ENCODE data around the gene FANCC.
"Not testable (repeated sequence)": the region's sequence is repeated elsewhere in the genome, so short reads cannot be mapped to it uniquely, and the experiment has no call there.

The FANCC gene

DNA sequence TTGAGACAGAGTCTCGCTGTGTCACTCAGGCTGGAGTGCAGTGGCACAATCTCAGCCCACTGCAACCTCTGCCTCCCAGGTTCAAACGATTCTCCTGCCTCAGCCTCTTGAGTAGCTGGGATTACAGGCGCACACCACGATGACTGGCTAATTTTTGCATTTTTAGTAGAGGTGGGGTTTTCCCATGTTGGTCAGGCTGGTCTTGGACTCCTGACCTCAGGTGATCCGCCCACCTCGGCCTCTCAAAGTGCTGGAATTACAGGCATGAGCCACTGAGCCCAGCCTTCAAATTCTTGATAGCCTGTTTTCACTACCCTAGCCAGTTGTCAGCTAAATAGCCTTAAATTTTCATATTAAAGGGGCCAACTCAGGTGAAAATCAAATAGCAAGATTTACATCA lies 11.6 kb upstream of the FANCC start:
- DNase-seq (ENCODE audit: low read depth), result not testable (repeated sequence)

DNA sequence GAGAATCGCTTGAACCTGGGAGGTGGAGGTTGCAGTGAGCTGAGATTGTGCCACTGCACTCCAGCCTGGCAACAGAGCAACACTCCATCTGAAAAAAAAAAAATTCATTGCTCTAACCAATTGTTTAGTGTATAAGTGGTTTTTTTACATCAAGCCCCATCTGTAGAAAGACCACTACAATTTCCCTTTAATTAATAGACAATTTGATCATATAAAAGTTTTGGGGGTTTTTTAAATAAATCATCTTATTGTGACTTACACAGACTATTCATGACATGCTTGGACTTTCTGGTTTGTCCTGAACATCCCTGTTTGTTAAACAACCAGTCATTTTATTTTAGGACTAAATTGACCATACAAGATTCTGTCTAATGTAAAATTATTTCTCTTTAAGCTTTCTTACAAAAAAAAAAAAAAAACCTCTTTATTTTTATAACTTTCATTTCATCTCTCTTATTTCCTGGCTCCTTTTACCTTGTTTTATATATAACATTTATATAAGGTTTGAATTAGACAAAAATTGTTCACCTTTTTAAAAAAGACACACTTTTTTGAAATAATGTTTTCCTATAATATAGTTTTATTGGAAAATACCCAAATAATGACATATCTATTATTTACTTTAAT lies 9.8 kb upstream of the FANCC start:
- DNase-seq (ENCODE audit: low read depth), result no peak

DNA sequence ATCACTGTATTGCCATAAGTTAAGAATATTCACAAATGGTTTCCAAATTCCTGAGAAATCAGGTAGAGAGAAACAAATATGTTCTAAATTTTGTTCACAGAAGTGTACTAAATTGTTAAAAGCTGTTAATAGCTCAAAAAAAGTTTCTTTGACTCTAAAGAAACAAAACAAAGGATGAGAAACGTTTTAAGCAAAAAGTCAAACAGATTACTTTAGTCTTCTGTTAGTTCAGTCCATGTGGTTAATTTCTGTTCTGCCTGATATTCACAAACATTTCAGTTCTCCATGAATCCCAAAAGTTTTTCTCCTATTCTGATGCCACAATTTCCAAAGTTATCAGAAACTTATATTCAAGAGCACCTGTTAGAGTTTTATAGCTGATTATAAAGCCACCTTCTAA lies 7.7 kb upstream of the FANCC start:
- DNase-seq (ENCODE audit: low read depth), result no peak

DNA sequence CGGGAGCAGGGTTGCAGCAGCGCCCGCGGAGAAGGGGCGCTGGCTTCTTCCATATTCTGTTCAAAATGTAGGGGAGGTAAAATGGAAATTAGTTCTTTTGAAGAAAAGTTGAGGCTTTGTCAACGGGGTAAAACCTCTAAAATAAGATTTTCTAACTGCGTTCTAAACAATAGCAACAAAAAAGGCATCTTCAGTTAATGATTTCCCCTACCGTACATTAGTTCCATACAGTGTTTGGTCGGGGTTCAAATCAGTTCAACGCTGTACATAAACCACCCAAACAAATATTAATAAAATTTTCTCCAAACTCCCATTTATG lies 343 bp upstream of the FANCC start:
- DNase-seq (ENCODE audit: low read depth), result no peak

DNA sequence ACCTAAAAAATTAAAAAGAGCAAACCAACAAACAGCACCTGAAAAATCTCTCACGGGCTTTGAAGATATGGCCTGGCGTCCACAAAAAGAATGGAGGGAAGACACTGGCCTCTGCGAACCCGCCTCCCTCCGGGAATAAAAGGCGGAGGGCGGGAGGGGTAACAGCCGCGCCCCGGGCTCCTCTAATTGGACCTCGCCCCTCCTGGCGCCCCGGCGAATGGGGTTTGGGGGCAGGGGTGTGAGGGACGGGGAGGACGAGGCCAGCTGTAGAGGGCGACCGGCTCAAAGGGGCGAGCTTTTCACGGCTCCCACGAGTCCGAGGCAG lies 753 bp downstream of the FANCC start:
- no peak for DNase-seq (ENCODE audit: low read depth)

DNA sequence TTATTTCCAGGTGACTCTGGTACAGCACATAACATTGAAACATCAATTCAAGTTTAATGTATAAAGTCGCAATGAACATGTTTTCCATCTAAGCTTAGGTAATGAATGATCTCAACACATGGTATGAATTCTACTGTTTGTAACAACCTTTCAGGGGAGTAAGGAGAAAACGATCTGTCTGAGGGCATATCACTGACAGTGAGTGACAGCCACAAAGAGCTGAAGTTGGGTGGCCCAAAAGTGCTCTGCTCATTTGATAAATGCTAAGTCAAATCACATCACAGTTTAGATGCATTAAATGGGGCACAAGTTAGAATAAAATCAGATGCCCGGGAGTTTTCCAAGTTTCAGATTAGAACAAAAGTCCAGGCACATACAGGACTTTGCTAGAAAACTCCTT lies 1.2 kb downstream of the FANCC start:
- no peak for DNase-seq (ENCODE audit: low read depth)

DNA sequence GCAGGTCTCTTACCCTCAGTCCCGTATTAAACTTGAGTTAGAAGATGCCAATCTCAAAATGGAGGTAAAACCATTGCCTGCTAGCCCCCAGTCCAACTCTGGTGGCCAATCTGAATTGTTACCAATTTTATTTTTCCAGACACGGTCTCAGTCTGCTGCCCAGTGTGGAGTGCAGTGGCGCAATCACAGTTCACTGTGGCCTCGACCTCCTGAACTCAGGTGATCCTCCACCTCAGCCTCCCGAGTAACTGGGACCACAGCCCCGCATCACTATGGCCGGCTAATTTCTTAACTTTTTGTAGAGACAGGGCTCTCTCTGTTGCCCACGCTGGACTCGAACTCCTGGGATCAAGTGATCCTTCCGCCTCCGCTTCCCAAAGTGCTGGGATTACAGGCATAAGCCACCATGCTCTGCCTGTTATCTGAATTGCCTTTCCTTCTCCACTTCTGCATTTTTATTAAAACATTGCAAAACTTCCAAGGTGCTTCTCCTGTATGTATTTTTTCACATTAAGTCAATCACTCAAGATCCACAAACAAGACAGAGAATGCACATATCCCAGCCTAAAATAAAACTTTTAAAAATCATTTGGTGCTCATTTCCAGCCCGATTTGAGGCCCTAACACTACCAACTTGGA lies 2.3 kb downstream of the FANCC start:
- no peak for DNase-seq (ENCODE audit: low read depth)

DNA sequence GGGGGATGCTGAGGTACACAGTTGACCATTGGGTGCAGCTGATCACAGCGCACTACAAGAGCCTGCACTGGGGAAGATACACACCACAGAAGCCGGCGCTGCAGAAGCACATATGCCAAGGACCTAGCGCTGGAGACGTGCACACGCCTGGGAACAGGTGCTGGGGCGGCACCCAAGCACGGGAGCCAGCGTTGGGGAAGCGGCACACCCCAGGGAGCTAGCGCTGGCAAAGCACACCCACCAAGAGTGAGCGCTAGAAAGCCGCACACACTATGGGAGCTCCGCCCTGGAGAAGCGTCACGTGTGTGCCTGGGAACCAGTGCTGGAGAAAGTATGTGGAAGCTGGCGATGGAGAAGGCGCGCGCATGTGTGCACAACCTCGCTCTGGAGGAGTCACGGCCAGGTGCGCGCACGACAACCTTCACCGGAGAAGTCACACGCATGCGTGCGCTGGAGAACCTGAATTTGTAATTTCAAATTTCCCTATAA lies 4.5 kb downstream of the FANCC start:
- no peak for DNase-seq (ENCODE audit: low read depth)

DNA sequence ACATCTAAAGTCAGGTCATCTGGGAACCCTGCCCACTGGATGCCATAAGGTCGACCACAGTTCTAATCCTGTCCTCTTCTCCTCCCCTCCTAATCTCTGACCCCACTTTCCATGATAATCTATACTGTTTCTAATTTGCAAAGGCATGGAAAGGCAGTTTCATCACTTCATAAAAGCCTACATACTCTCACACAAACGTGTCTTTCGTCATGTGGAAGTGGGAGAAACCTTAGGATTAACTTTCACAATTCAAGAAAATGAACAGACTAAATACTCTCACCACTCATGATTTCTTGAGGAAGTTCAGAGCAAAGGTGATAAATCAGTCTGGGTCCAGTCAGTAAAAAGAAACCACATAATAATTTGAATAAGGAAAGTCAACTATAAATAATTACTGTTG lies 5.5 kb downstream of the FANCC start:
- no peak for DNase-seq (ENCODE audit: low read depth)

DNA sequence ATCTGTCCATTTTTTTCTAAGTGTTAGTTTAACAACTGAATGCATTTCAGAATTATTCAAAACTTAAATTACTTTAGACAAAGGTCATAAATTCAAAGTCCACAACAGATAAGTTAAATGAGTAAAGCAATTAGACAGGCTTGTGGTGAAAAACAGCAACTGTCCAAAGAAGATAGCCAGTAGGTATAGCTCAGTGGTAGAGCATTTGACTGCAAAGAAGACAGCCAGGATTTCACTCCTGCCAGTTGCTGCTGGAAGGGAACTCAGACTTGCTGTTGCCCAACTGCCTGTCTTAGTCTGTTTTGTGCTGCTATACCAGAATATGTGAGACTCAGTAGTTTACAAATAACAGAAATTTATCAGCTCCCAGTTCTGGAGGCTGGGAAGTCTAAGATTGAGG lies 10.0 kb downstream of the FANCC start:
- no peak for DNase-seq (ENCODE audit: low read depth)

DNA sequence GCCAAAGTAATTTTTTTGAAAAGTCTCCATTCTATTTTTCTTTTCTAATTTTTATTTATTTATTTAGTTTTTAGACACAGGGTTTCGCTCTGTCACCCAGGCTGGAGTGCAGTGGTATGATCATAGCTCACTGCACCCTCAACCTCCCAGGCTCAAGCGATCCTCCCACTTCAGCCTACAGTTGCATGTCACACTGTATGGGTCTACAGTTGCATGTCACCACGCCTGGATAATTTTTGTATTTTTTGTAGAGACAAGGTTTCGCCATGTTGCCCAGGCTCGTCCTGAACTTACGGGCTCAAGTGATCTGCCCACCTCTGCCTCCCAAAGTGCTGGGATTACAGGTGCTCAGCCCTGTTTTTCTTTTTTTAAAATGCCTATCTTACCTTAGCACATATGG lies 10.7 kb downstream of the FANCC start:
- no peak for DNase-seq (ENCODE audit: low read depth)

DNA sequence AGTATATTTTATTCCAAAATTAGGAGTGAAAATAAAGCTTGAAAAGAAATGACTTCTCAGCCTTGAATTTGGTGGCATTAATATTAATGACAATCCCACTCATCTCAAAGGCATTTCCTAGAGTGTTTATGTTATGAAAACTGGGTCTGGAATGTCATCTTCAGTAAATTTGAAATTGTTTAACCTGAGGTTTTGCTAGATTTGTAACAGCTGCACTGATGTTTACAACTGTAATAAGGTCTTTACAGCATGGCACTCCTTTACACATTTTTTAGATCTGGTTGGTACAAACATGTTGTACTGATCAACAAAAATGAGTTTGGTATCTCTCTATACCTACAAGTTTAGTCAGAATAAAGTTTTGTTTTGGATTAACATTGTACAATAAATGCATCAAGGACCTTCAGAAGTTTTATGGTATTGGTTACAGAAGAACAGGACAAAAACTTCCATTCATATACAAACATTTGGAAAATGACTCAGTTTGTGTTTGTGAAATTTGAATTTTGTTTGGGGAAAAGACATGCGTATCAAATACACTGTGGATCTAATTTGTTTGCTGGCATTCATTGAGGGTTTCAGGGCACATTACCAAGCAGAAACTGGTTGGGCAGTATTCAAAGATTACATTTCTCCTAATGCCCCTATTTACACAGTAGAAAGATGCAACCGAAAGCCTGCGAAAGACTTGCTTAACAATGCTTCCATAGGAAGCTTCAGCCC lies 11.6 kb downstream of the FANCC start:
- no peak for DNase-seq (ENCODE audit: low read depth)

DNA sequence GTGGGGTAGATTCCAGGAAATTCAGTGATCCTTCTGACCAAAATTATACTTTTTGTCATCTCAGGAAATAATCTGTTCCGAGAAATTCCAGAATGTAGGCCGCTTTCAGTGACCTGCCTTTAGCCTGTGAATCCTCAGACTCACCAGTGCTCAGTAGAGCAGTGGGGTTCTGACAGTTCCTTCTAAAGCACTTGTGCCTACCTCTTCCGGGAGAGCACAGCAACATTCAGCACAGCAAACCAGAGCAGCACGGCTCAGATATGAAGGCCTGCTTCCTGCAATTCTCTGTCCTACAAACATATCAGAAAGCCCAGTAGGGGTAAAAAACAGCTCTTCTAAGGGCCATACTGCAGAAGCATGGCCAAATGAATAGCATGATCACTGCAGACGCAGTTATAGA lies 15.0 kb downstream of the FANCC start:
- no peak for DNase-seq (ENCODE audit: low read depth)

DNA sequence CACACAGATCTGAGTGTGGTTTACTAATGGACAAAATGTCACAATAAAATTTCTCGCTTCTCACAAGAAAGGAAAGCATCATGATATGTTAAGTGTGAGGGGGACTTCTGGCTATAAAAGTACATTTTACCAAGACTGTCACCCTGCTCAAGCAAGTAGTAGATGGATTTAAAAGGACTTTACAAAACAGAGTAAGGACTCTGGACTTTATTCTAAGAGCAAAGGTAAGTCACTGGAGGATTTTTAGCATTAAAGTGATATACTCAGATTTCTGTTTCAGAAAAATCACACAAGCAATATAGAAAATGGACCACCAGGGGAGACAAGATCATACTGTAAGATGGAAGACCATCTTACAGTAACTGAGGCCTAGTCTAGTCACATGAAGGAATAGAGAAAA lies 19.7 kb downstream of the FANCC start:
- DNase-seq (ENCODE audit: low read depth), result no peak

DNA sequence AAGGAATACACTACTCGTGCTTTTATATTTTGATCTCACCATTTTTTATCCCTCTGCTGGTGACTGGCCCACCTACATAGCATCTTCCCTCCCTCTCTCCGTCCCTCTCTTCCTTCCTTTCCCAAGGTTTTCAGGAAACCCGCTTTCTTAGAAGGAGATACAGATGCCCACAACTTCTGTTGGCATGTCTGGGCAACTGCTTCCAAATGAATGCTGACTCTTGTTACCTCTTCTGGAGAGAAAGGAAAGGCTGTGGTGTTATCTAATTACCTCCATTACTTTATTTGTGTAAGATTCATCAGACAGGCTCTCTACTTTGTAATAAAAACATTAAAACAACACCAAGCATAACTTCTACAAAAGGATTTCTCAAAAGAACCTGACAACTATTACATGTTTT lies 20.2 kb downstream of the FANCC start:
- DNase-seq (ENCODE audit: low read depth), result no peak

DNA sequence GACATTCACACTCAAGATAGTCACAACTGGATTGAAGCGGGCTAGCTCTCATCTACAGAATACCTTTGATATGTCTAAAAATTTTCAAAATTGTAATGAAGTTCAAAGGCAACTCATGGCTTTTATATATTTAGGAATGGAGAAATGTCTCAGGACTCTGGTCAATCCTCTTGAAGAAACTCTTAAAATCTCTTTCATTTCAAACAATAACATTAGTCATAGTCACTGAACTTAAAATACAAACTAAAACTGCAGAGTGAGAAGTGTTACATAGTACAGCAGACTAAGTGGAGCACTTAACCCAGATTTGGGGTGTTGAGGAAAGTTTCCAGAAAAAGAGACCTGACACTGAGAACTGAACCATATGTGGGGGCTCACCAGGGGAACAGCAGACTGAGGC lies 20.7 kb downstream of the FANCC start:
- no peak for DNase-seq (ENCODE audit: low read depth)

DNA sequence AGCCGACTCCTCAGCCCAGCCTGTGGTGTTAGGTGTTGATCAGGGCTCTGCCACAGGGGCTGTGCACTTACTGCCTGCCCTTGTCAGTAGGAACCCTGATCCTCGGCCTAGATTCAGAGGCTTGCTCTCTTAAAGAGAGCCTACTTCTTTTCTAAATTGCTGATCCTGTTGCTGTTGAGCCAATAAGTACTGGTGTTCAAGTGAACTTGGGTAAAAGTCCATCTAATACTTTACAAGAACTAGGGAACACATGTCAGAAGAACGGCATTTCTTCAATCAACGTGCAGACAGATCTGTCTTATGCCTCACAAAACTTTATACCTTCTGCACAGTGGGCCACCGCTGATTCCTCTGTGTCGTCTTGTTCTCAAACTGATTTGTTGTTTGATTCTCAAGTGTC lies 24.2 kb downstream of the FANCC start:
- not testable (repeated sequence) for DNase-seq (ENCODE audit: low read depth)

DNA sequence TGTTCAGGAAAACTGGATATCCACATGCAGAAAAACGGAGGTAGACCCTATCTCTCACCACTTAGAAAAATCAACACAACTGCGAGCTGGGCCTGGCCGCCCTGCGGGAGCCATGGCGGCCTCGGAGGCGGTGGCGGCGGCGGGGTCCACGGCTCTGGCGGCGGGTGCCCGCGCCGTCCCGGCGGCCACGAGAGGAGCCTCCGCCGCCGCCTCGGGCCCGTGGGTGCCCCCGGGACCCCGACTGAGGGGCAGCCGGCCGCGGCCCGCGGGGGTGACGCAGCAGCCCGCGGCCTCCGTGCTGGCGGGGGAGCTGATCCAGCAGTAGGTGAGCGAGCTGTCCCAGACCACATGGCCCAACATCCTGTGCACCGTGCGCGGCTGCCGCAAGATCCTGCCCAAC lies 25.3 kb downstream of the FANCC start:
- DNase-seq (ENCODE audit: low read depth), result no peak

DNA sequence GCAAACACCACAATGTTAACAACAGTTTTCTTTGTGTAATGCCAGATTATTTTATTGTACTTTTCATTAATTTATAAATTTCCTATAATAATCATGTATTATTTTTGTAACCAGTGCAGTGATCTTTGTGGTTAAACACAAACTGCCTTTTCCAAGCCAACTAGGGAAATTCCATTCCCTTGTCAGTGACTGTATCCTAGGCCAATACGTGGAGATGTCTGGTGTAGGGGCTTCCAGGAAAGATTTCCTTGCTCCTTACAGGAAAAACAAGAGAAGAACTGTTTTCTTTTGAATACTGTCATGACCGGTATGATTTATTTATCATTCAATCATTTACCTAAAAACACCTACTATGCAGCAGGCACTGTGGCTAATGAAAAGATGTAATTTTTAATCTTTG lies 31.4 kb downstream of the FANCC start:
- DNase-seq (ENCODE audit: low read depth), result no peak

DNA sequence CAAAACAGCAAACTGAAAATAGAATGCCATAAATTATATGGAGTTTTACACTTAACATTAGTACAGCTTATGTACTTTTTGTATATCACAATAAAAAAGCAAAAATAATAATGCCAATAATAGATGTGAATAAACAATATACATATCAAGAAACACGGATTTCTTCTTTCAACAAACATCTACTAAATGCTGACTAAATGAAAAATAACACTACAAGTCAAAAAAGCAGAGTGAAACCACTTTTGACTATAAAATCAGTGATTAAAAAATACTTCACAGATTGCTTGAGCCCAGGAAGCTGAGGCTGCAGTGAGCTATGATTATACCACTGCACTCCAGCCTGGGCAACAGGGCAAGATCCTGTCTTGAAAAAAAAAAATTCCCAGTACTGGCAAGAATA lies 32.2 kb downstream of the FANCC start:
- no peak for DNase-seq (ENCODE audit: low read depth)

DNA sequence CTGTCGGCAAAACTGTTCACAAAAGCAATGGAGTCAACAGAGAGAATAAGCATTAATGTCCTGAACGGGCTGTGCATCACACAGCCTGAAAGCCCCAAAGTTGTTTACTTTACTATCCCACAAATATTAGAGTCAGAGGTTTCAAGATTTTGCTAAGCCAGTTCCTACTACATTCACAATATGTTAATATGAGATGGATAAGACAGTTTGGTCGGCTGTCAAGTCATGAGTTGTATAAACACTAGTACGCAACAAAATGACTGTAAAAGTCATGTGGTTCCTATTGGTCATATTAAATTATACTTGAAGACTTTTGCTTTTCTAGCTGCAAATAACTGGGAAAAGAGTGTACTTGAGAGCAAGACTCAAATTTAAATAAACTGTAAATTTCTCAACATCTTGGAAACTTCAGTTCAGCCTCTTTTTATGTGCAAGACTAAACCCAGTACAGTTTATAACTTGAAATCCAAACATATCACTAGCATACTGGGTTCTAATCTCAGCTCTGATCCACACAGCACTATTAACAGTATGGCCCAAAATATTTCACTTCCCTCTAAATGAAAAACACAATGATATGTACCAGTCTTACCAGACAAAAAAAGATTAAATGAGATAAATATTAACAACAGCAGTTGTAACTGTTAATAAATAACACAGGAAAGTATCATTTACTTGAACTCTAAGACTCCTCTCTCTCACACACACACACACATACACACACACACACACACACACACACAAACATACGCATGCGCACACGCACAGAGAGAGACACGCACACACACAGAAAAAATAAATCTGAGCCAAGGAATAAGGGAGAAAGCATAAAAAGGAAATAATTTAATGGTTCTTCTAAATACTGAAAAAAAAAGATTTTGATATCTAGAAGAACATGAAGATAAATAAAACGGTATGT lies 33.1 kb downstream of the FANCC start:
- DNase-seq (ENCODE audit: low read depth), result no peak

DNA sequence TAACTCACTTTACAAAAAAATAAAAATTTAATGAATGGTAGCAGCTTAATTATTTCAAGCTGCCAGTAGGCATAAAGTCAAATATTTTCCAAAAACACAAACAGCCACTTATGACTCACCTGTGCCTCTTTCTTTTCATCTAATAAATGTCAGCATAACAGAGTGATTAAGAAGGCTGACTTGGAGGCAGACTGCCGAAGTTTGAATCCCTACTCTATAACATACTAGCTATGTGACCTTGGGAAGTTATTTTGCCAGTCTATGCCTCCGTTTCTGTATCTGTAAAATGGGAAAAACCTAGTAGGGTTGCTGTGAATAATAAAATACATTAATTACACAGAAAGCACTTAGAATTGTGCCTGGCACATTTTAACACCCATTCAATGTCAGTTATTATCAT lies 33.8 kb downstream of the FANCC start:
- DNase-seq (ENCODE audit: low read depth), result no peak

DNA sequence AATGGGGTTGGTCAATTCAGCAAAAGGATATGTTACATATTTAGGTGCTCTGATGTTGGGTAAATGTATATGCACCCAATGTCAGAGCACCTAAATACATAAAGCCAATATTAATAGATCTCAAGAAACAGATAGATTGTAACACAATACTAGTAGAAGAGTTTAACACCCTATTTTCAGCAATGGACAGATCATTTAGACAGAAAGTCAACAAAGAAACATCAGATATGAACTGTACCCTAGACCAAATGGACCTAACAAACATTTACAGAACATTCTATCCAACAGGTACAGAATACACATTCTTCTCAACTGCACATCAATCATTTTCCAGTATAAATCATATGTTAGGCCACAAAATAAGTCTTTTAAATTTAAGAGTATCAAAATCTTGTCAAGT lies 35.2 kb downstream of the FANCC start:
- no peak for DNase-seq (ENCODE audit: low read depth)
